ENCODE measurements around the gene RPL29. TPM values are rescaled to one million over a fixed set of nuclear protein-coding genes. Genes with fewer than 3 reads are reported as not detected.

Gene RPL29
- total and polyA plus RNA-seq, 2 of the 8 experiments (the other 6 are each of a cell fraction or from before 2014, with no cell fraction given) = 1,467 to 2,660 TPM

- TF ChIP-seq JUN (IDR thresholded peaks at IDR 0.05; ENCODE audit: low read depth, low read length) (no peak), JUND (IDR thresholded peaks at IDR 0.05; ENCODE audit: low read length) (no peak), SRF (IDR thresholded peaks at IDR 0.05; ENCODE audit: low read depth, low read length) (no peak), GABPA (IDR thresholded peaks at IDR 0.05; ENCODE audit: borderline replicate concordance, insufficient read depth, low read length) (no peak), CHD1 (IDR thresholded peaks at IDR 0.05; ENCODE audit: low read depth, low read length) (no peak), CEBPB (IDR thresholded peaks at IDR 0.05; ENCODE audit: low read depth, low read length) (no peak), KDM4A (IDR thresholded peaks at IDR 0.05; ENCODE audit: low read depth, low read length, severe bottlenecking) (no peak)
Observed at GRCh38 chr3:52038227-52038626, 42.5 kb upstream of the RPL29 start (continued).
